CD4-positive, alpha-beta T cell treated with Interleukin-17A for 4 hours (primary cell): ENCODE results near the gene DDX28.

ENCODE experiments used
- DNase-seq: peaks from one replicate; pipeline ENCODE4 v3.0.0-alpha.2; 2020; ENCODE audit warnings: mixed read lengths

Gene DDX28, protein sequence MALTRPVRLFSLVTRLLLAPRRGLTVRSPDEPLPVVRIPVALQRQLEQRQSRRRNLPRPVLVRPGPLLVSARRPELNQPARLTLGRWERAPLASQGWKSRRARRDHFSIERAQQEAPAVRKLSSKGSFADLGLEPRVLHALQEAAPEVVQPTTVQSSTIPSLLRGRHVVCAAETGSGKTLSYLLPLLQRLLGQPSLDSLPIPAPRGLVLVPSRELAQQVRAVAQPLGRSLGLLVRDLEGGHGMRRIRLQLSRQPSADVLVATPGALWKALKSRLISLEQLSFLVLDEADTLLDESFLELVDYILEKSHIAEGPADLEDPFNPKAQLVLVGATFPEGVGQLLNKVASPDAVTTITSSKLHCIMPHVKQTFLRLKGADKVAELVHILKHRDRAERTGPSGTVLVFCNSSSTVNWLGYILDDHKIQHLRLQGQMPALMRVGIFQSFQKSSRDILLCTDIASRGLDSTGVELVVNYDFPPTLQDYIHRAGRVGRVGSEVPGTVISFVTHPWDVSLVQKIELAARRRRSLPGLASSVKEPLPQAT

DNA sequence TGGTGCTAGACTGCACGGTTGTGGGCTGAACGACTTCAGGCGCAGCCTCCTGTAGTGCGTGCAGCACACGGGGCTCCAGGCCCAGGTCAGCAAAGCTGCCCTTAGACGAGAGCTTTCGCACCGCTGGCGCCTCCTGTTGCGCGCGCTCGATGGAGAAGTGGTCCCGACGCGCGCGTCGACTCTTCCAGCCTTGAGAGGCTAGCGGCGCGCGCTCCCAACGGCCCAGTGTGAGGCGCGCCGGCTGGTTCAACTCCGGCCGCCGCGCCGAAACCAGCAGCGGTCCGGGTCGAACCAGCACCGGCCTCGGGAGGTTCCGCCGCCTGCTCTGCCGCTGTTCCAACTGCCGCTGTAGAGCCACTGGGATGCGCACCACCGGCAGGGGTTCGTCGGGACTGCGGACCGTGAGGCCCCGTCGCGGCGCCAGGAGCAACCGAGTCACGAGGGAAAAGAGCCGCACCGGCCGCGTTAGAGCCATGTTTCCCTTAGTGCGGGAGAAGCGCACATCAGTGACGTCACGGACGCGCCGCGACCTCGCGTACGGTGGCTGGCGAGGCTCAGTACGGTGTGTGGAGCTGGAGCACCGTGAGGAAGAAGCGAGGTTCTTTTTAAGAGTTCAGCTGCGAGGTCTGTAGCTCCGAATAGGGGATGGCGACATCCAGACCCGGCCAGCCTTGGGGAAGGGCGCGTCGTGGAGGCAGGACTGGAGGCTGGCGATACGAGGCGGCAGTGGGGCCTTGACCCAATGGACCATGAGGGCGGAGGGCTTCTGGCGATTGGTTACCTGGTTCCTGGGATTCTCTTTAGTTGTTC, at the start of gene DDX28, which contains the start of gene DUS2:
DDX28 (minus strand) TSS at position 505 of the 810 bp plus-strand sequence; CDS start at position 475, 30 bp downstream.
DUS2 (plus strand) TSS at position 557 of the 810 bp plus-strand sequence. CDS start 14,740 bp downstream, outside the sequence.
- peak; percentile 94 for DNase-seq

DNA sequence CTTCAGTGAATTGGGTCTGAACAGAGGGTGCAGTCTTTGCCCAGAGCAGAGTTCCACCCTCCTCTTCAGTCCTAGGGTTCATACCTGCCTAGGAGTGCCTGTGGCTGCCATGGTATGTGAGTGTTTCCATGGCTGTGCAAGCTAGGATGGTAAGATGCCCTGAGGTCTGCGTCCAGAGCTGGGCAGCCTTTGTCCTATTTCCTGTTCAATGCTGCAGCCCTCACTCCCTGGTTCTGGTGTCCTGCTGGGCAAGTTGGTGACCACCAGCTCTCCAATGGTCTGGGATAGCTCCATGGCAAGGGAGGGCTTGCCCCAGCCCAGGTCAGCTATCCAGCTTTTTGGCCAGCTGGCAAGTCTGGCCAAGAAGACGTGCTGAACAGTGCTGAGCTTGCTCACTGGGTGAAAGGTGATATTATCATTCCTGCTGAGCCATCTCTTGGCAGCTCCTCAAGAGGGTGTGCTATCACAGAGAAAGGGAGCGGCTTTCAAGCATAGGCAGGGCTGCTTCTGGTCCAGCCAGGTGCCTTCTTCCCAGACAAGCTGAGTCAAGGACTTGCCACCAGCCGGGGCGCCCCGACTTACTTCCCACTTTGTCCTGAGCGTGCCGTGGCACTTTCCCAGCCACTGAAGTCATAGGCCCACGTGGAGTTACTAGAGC, 49.1 kb upstream of the DDX28 start:
- DNase-seq = no peak

DNA sequence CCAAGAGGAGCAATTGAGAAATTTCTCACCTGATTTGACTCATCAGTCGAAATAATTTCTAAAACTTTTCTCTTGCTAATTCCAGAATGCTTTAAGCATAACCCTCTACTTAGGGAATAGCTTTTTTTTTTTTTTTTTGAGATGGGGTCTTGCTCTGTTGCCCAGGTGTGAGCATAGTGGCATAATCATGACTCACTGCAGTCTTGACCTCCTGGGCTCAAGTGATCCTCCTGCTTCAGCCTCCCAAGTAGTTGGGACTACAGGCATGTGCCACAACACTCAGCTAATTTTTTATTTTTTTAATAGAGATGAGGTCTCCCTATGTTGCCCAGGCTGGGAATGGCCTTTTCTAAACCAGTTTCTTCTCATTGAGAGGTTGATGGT, 48.5 kb upstream of the DDX28 start:
- no peak for DNase-seq

DNA sequence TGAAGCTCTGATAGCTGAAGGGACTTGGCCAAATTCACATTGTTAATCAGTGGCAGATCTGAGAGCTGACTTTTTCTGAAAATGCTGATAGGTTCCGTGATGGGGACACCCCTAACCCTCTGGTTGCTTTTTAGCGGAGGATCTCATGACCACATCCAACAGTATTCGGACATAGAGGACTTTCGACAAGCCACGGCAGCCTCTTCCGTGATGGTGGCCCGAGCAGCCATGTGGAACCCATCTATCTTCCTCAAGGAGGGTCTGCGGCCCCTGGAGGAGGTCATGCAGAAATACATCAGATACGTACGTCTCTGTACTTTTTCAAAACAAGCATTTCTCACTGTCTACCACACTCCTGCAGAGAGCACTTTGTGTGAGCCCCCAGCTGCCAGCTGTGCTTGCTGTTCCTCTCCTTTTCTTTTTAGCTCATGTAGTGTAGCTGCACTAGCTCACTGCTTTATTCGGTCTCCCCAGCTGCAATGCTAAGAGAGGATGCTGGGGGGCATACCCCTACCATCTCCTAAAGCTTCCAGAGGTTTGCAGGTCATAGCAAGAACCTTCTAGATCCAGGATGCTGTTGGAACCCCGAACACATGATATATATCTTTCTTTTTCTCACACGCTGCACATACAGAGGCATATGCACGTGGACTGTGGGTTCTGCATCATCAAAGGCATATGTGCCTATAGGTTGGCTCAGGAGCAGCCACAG, 47.9 kb upstream of the DDX28 start:
- DNase-seq = no peak

DNA sequence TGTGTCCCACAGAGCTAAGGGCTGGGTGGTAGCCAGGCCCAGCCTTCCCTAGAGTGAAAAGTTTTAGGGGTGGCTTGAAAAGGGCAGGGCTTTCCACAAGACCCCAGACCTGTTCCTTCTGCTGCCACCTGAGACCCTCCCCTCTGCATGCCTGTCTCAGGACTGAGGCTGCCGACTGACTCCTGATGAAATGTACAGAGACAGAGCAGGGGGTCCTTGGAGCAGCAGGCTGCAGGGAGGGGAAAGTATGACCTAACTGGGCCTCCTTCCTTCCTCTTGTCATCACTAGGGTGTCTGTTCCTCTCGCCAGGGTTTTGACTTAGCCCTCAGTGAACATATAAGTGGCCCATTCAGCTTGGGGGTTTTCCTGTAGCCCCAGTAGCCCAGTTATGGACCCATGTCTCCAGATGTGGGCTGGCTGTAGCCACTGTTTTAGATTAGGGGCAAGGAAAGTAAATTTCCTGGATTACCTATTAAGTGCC, 47.3 kb upstream of the DDX28 start:
- DNase-seq = no peak

DNA sequence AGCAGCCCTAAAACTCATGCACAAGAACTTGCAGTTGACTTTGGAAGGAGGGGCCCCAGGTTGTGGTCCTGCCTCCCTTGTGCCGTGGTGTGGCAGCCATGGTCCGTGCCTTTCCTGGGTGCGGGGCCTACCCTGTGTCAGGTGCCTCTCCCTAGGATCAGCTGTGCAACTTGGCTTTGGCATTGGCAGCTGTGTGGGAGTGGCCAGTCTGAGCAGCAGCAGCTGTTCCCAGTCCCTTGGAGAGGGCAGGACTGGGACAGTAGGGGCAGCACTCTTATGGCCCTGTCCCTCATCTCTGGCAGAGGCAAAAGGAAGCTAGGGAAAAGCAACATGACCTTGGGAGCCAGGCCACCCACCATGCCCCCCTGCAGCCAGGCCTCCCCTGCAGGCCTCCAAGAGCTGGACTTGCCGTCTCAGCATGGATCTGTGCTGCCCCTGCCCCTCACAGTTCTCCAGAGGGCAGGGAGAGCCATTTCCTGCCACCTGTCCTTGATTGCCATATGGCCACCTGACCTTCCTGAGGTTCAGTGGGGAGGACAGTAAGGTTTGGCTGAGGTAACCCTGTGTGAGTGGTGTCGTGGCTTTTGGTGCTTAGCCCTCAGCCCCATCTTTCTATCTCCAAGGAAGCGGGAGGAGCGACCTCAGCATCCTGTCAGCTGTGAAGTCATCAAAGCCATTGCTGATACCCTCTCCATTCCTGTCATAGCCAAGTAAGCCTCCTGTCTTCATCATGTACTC, 46.6 kb upstream of the DDX28 start:
- DNase-seq = peak; percentile 71

DNA sequence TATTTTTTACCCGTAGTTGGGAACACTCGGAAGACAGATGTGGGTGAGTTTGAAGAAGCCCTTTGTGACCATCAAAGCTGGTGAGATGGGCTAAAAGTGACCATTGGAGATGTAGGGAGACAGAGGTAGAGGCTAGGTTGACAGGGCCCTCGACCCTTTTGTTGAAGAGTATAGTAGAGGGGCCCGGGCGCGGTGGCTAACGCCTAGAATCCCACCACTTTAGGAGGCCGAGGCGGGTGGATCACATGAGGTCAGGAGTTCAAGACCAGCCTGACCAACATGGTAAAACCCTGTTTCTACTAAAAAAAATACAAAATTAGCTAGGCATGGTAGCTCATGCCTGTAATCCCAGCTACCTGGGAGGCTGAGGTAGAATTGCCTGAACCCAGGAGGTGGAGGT, 45.9 kb upstream of the DDX28 start:
- DNase-seq = no peak

DNA sequence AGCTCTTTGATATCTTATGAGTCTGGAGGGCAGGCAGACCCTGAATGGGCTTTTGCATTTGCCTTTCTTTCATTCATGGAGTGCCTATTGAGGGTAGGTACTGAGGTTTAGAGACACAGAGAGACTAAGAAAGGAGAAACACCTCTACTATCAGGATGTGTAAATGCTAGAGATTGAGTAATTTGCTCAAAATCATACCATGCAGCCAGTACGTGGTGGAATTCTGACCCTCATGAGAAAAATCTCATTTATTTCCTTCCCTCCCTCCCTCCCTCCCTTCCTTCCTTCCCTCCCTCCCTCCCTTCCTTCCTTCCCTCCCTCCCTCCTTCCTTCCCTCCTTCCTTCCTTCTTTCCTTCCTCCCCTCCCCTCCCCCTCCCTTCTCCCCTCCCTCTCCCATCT, 43.7 kb upstream of the DDX28 start:
- DNase-seq = no peak

DNA sequence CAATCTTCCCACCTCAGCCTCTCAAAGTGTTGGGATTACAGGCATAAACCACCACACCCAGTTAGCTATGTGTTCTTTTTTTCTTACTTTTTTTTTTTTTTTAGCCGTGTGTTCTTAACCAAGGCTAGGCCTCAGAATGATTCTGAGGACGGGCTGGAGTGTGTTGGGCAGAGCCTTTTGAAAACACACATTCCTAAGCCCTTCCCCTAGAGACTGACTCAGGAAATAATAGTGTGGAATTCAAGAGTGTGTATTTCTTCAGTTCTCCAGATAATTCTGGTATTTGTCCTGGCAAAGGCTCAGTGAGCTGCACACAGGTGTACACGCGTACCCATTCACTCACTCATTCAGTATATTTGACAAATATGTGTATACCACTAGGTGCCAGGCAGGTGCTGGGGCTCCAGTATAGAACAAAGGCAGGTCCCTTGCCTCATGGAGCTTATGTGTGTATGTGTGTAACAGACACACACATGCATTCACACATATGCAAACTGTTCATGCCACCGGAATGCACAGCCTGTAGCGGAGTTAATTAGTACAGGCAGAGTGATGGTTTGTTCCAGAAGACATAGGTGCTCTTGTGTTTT, 42.8 kb upstream of the DDX28 start:
- DNase-seq = no peak

DNA sequence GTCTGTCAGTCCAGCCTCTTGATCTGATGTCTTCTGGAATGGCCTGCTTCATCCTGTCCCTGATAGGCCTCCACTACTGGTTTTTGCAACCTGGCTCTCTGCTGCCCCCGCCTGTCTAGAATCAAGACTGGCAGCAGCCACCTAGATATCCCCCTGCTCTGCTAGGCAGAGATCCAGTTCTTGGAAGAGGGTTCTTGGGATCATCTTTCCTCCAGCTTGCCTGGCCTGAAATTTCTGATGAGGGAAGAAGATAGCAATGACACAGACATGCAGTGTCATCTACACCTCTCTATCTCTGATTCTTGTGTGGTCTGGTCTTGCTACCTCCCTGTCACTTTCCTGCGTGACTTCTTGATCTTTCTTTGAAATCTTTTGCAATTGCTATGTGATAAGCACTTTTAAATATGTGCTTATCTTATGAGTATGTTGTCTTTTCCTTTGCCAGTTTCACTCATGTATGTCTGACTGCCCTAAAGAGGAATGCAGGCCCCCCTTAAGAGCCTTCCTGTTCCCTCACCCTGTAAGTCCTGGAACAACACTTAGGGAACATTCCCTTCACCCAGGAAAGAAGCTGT, 41.8 kb upstream of the DDX28 start:
- peak; percentile 82 for DNase-seq

DNA sequence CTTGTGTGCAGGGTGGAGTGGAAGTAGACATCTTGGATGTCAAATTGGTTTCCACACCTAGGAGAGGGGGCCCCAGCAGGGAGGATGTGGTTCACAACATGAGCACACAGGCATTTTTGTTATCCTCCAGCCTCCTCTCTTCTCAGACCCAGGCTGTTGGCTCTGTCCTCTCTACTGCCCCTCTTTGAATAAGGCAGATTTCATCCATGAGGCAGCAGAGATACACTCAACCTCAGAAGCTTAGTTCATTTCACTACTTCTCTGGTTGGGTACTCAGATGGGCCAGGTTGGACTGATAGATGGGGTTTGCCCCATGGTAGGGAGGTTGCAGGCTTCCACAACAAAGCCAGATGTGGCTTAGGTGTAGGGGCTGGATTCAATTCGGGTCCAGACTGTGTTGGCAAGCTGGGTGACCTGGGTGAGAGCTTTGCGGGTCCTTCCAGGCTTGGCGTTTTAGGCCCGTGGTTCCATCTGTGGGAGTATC, 39.9 kb upstream of the DDX28 start:
- peak; percentile 52 for DNase-seq

DNA sequence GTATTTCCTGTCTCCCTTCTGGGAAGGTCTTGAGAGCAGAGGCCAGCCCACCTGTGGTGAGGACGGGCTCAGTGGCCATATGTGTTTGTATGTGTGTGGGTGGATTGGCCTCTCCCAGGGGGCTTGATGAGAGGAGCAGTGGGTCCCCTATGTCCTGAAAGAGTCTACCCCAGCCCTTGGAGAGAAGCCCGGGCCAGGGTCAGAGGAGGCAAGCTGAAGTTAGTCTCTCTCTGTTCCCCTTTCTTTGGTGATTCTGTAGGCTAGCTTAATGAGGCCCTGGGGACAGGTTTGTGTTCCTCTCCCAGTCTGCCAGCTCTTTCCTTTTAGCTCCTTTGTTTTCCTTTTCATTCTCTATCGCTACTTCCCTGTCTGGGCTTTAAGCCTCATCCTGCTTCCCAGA, 38.4 kb upstream of the DDX28 start:
- DNase-seq = no peak

DNA sequence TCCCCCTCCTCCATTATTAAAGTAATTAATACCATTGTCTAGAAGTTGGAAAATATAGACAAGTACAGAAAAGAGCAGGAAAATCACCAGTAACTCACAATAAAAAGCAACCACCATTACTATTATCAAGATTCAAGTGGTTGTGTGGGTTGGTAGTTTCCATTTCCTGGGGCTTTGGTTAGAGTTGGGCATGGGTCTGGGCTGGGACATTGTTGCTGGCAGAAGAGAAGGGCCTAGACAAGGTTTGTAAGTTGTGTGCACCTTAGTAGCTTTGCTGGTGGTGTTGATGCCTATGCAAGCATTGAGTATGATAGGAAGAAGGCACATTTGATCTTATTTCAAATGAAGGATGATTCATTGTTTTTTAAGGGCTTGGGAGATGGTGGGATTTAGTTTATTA, 36.8 kb upstream of the DDX28 start:
- DNase-seq = no peak

DNA sequence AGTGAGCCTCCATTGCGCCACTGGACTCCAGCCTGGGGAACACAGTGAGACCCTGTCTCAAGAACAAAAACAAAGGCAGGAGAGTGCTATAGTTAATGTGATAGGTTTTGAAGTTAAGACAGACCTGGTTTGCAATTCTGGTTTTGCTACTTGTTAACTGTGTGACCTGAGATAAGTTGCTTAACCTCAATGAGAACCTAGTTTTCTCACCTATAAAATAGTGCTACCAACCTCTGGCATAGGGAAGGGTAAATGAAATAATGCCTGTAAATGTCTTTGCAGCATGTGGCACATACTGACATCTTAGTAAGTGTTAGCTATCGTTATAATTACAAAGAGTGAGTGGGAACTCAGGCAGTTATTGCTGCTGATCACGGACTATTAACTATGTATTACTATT, 32.4 kb upstream of the DDX28 start:
- no peak for DNase-seq

DNA sequence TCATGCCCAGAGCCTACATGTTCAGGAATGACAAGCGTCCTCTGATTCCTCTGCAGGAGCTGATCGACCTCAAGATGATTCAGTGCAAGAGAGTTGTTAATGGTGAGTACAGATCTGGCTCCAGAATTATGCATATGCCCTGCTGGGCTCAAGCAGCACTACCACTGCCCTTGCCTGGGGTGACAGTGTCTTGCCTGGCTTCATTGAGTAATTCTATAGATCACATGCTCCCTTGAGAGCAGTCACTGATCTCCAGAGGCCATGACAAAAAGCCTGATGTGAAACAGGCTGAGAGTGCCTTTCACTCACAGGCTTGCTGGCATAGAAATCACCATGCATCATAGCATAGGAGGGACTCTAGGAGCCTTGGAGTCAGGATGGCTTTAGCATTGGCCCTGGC, 26.4 kb upstream of the DDX28 start:
- DNase-seq = no peak

DNA sequence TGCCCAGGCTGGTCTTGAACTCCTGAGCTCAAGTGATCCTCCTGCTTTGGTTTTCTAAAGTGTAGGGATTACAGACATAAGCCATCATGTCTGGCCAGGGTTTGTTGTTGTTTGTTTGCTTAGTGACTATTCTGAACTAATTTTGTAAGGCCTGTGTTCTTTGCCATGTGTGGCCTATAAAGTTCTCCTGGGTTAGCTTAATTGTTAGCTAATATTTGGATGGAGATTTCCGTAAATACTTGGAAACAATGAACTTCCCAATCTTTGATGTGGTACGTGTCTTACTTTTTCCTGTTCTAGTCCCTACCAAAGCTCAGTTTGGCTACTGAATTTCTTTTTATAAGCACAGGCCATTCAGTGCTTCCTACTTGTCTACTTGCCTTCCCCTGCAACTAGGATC, 25.0 kb upstream of the DDX28 start:
- DNase-seq = no peak

DNA sequence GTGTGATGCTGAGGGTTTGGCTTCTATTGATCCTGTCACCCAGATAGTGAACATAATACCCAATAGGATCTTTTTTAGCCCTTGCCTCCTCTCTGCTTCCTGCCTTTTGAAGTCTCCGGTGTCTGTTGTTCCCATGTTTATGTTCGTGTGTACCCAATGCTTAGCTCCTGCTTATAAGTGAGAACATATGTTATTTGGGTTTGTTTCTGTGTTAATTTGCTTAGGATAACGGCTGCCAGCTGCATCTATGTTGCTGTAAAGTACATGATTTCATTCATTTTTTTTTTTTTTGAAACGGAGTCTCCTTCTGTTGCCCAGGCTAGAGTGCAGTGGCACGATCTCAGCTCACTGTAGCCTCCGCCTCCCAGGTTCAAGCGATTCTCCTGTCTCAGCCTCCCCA, 23.1 kb upstream of the DDX28 start:
- no peak for DNase-seq

DNA sequence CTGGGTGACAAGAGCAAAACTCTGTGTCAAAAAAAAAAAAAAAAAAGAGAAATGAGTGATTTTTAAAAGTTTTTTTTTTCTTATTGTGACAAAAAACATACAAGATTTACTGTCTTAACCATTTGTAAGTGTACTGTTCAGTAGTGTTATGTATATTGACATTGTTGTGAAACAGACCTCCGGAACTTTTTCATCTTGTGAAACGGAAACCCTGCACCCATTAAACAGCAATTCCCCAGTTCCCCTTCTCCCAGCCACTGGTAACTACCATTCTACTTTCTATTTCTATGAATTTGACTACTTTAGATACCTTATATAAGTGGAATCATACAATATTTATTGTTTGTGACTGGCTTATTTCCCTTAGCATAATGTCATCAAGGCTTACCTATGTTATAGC, 18.8 kb upstream of the DDX28 start:
- no peak for DNase-seq

DNA sequence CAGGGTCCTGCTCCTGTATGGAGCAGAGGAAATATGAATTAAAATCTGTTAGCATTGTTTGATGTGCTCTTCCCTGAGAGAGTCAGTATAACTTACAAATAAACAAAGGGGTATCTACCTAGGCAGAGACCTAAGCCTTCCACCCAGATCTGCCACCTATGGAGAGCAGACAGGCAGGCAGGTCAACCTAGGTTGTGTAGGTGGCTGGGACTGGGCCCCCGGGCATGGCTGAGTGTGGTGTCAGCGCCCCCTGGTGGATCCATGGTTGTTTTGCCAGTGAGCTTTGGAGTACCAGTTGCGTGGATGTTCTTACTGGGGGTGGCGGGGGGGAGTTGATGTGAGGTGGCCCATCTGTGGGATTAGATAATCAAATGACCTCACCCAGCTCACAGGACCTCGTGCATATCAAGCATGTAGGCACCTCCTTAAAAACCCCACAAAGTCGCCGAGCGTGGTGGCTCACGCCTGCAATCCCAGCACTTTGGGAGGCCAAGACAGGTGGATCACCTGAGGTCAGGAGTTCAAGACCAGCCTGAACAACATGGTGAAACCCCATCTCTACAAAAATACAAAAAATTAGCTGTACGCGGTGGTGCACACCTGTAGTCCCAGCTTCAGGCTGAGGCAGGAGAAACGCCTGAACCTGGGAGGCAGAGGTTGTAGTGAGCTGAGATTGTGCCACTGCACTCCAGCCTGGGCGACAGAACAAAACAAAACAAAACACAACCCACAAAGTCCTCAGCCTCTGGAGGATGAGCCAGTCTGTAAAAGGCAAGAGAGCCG, 17.7 kb upstream of the DDX28 start:
- peak; percentile 95 for DNase-seq
